BLaER1 treated with 17β-estradiol and CSF1 and Interleukin-3, amounts not matched to agents 10 nM and 100 nM (cell line): ENCODE results near the gene PLXNA2.

Experiments used
- H3K27ac ChIP-seq, 11 experiments: shearing (Covaris generic); formaldehyde crosslinking; 2 replicates each; pipeline ENCODE4 v1.8.1; 2022
- H3K27me3 ChIP-seq, 11 experiments: shearing (Covaris generic); formaldehyde crosslinking; 2 replicates each; pipeline ENCODE4 v1.8.1; 2022
- H3K36me3 ChIP-seq, 11 experiments: shearing (Covaris generic); formaldehyde crosslinking; 2 replicates each; pipeline ENCODE4 v1.8.1; 2022
- H3K4me1 ChIP-seq, 10 experiments: shearing (Covaris generic); formaldehyde crosslinking; 2 replicates each; pipeline ENCODE4 v1.8.1; 2022
- H3K4me2 ChIP-seq, 11 experiments: shearing (Covaris generic); formaldehyde crosslinking; 2 replicates each; pipeline ENCODE4 v1.8.1; 2022
- H3K4me3 ChIP-seq, 10 experiments: shearing (Covaris generic); formaldehyde crosslinking; 2 replicates each; pipeline ENCODE4 v1.8.1; 2022
- H3K9ac ChIP-seq, 11 experiments: shearing (Covaris generic); formaldehyde crosslinking; 2 replicates each; pipeline ENCODE4 v1.8.1; 2022
- H3K9me3 ChIP-seq, 11 experiments: shearing (Covaris generic); formaldehyde crosslinking; replicated peaks in 1 of 11; 2 replicates each; pipeline ENCODE4 v1.8.1; 2022
- H4K20me1 ChIP-seq, 11 experiments: shearing (Covaris generic); formaldehyde crosslinking; 2 replicates each; pipeline ENCODE4 v1.8.1; 2022
- Cebpa-rat ChIP-seq, 11 experiments: shearing (Covaris generic); IDR thresholded peaks; 2 replicates each; pipeline ENCODE4 v1.8.1; 2022

PLXNA2 gene

DNA sequence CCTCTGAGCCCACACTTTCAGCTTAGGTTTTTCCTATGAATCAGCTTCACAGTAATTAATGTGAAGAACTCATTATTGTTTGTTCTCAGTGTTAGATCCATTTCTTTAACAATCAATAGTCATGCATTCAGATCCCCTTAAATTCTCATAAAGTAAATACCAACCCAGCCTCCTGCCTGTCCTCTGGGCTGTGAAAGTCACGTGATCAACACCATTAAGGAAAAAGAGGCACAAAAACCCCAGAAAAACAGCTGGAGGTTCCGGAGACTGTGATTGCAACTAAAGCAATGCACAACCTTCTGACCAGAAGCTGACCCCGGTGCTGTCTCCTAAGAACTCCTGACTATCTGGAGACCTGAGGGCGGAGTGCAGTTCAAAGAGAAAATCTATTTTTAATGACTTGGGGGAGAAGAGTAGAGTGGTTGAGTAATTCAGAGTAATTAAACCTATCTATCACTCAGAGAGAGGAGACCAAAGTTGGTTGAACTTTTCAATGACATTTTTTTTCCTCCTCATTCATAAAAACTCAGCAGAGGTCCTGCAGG is 132.5 kb downstream of the PLXNA2 start:
- no peak overlapping the region for H3K27ac ChIP-seq
- H3K27me3 ChIP-seq = no peaks in the 10 kb centered on the region
- H3K4me3 ChIP-seq = no peak overlapping the region
- H3K4me1 ChIP-seq = no peaks in the 10 kb centered on the region
- H3K36me3 ChIP-seq = no peaks in the 10 kb centered on the region
- no peaks in the 10 kb centered on the region for H4K20me1 ChIP-seq
- H3K9ac ChIP-seq = no peak overlapping the region
- H3K9me3 ChIP-seq = no peaks in the 10 kb centered on the region
- no peak overlapping the region for H3K4me2 ChIP-seq
- TF ChIP-seq Cebpa-rat (IDR thresholded peaks at IDR 0.05) = no peak

- Histone ChIP-seq H3K4me2 (no peak overlapping the region), H3K4me3 (no peak overlapping the region), H3K9ac (no peak overlapping the region), H3K27me3 (no peaks in the 10 kb centered on the region), H3K4me1 (no peaks in the 10 kb centered on the region), H4K20me1 (no peaks in the 10 kb centered on the region), H3K36me3 (no peaks in the 10 kb centered on the region), H3K27ac (no peak overlapping the region), H3K9me3 (no peaks in the 10 kb centered on the region)
- TF ChIP-seq Cebpa-rat (IDR thresholded peaks at IDR 0.05) = no peak
These were observed 133.9 kb downstream of the PLXNA2 start for GRCh38 chr1:208110296-208110695.

DNA sequence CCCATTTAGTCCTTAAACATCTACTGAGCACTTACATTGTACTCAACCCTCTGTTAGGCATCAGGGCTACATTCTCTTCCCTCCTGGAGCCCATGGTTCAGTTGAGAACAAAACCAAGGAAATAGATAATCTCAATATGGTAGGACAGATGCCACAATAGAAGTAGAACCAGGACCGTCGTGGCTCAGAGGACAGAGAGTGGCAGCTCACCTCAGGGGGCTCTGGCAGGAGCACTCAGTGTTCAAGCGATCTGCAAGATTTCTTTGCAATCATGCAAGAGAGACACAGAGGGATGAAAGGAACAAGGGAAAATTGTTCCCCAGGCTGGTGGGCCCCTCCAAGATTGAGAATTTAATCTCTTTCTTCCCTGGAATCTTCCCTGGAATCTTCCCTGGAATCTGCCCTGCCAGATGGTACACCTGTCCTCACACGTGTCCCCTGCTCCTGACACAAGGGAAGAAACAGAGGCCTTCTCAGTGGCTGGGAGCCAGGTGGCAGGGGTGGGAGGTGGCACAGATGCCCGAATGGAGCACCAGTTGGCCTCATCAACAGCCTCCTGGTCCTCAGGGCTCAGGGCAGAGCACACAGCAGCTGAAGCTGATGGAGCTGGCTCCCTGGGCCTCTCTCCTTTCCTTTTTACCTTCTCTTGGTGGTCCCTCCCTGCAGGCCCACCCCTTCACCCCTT is 135.4 kb downstream of the PLXNA2 start:
- Histone ChIP-seq H3K9me3 (no peaks in the 10 kb centered on the region), H3K4me1 (no peaks in the 10 kb centered on the region), H3K9ac (no peak overlapping the region), H3K4me2 (no peak overlapping the region), H3K27ac (no peak overlapping the region), H3K4me3 (no peak overlapping the region), H3K27me3 (no peaks in the 10 kb centered on the region), H4K20me1 (no peaks in the 10 kb centered on the region), H3K36me3 (no peaks in the 10 kb centered on the region)
- TF ChIP-seq Cebpa-rat (IDR thresholded peaks at IDR 0.05) = no peak

- no peaks in the 10 kb centered on the region for H3K27me3 ChIP-seq
- no peak for TF ChIP-seq Cebpa-rat (IDR thresholded peaks at IDR 0.05)
- H3K36me3 ChIP-seq = no peaks in the 10 kb centered on the region
- no peaks in the 10 kb centered on the region for H4K20me1 ChIP-seq
- H3K4me2 ChIP-seq = no peak overlapping the region
- H3K9ac ChIP-seq = no peak overlapping the region
- no peak overlapping the region for H3K27ac ChIP-seq
- H3K4me1 ChIP-seq = no peaks in the 10 kb centered on the region
- H3K4me3 ChIP-seq = no peak overlapping the region
- no peaks in the 10 kb centered on the region for H3K9me3 ChIP-seq
These were observed 136.0 kb downstream of the PLXNA2 start for GRCh38 chr1:208108213-208108608.

- Histone ChIP-seq H3K27me3 (no peaks in the 10 kb centered on the region), H3K4me3 (no peak overlapping the region), H4K20me1 (no peaks in the 10 kb centered on the region), H3K36me3 (no peaks in the 10 kb centered on the region), H3K4me1 (no peaks in the 10 kb centered on the region), H3K9me3 (no peaks in the 10 kb centered on the region), H3K9ac (no peak overlapping the region), H3K27ac (no peak overlapping the region), H3K4me2 (no peak overlapping the region)
- TF ChIP-seq Cebpa-rat (IDR thresholded peaks at IDR 0.05) = no peak
These were observed 136.6 kb downstream of the PLXNA2 start for GRCh38 chr1:208107425-208108212.

- Histone ChIP-seq H3K9ac (no peak overlapping the region), H3K9me3 (no peaks in the 10 kb centered on the region), H3K27me3 (no peaks in the 10 kb centered on the region), H3K4me1 (no peaks in the 10 kb centered on the region), H3K4me2 (no peak overlapping the region), H4K20me1 (no peaks in the 10 kb centered on the region; a peak in 1 of 22 replicates), H3K36me3 (no peaks in the 10 kb centered on the region), H3K4me3 (no peak overlapping the region), H3K27ac (no peak overlapping the region)
- no peak for TF ChIP-seq Cebpa-rat (IDR thresholded peaks at IDR 0.05)
These were observed 138.0 kb downstream of the PLXNA2 start for GRCh38 chr1:208106218-208106617.

DNA sequence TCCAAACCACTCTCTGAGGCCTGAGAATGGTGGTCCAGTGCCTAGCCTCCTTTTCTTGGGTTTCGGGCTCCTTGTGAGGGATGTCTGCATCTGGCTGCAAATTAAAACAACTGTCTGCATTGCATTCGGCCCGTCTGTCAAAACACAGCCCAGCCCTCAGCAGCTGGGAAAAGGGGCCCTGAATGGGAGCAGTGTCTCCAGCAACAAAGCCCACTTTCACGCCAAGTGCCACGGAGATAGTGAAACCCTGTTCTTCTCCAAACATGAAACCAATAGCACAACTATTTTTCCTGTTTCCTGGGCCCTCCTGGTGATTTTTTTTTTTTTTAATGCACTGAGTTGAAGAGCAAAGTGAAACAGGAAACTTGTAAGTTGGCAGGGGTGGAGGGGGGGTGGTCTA is 138.4 kb downstream of the PLXNA2 start:
- no peak for TF ChIP-seq Cebpa-rat (IDR thresholded peaks at IDR 0.05)
- no peak overlapping the region for H3K4me3 ChIP-seq
- H3K9me3 ChIP-seq = no peaks in the 10 kb centered on the region
- no peaks in the 10 kb centered on the region for H3K36me3 ChIP-seq
- no peaks in the 10 kb centered on the region for H3K4me1 ChIP-seq
- H4K20me1 ChIP-seq = no peaks in the 10 kb centered on the region; a peak in 1 of 22 replicates
- no peaks in the 10 kb centered on the region for H3K27me3 ChIP-seq
- no peak overlapping the region for H3K4me2 ChIP-seq
- H3K9ac ChIP-seq = no peak overlapping the region
- no peak overlapping the region for H3K27ac ChIP-seq

DNA sequence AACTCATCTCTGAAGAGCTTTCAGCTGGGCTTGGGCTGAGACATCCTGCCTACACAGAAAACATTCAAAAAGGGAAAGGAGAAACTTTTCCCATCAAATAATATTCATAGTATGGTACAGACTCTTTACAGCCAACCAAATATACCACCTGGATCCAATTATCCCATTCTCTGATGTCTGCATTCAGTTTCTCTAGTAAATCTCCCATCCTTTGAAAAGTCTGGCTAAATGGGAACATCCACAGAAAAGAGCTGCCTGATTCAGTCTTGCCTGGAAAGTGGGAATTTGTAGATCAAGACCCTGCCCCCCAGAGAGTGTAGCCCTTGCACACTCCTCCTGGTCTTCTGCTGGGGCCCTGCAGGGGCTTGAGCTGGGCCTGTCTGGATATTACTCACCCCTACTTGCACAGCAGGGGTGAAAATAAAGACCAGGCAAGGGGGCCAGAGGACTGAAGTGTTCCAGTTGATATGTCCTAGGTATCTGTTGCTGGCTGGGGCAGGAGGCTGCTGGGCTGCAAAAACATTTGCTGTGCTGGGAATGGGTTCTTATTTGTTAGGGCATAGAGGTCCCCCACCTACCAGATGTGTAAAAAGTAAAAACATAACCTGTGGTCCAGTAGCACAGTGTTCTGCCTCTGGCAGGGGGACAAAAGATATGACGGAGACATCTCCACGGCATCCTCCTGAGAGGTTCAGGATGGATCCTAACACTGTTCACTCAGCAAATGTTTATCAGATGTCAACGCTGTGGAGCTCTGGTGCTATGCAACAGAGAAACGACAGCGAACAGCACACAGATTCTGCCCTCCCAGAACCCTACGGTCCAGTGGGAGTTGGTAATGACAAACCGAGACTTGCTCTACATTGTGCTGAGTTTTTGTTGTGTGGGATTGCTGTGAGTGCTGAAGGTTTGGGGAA is 140.3 kb downstream of the PLXNA2 start:
- Histone ChIP-seq H3K27ac (no peak overlapping the region), H3K4me3 (no peak overlapping the region), H3K9ac (no peak overlapping the region), H4K20me1 (no peaks in the 10 kb centered on the region; a peak in 1 of 22 replicates), H3K4me1 (no peaks in the 10 kb centered on the region), H3K36me3 (no peaks in the 10 kb centered on the region), H3K27me3 (no peaks in the 10 kb centered on the region), H3K9me3 (no peaks in the 10 kb centered on the region), H3K4me2 (no peak overlapping the region)
- no peak for TF ChIP-seq Cebpa-rat (IDR thresholded peaks at IDR 0.05)
